Caco-2 (cell line): ENCODE results near the gene CENPU. TPM values are rescaled to one million over a fixed set of nuclear protein-coding genes. Genes with fewer than 3 reads are reported as not detected.

Source experiments
- BruUV-seq: library from RNA; stranded (reverse); fragments of 400-500 nt; replicated peaks from 2 replicates; lab custom pipeline; 2021; lab: Mats Ljungman, UMichigan
- CTCF ChIA-PET: fragments of 300-600 bp; sonication (Branson Sonifier 250); formaldehyde crosslinking; loops from one replicate; lab custom pipeline; 2022; ENCODE audit warnings: antibody characterized with exemption; lab: Charles Lee
- POLR2A ChIA-PET: fragments of 300-600 bp; sonication (Branson Sonifier 250); formaldehyde crosslinking; loops from one replicate; lab custom pipeline; 2022; ENCODE audit warnings: antibody characterized with exemption; lab: Charles Lee
- DNase-seq, 2 experiments: peaks; one replicate each; pipeline versions ENCODE4 v3.0.0 to v3.0.0-alpha.2; 2020 to 2022
- H3K27me3 ChIP-seq: replicated peaks from 2 replicates; pipeline ENCODE4 v1.6.0; 2011; ENCODE audit warnings: low read length; ENCODE audit not compliant: control insufficient read depth, insufficient read depth
- H3K36me3 ChIP-seq: 2 replicates; pipeline ENCODE4 v1.5.1; 2011; ENCODE audit warnings: low read length; ENCODE audit not compliant: control insufficient read depth, insufficient read depth
- H3K4me1 ChIP-seq: fragments of 250-450 bp; sonication (Bioruptor Pico); 2 replicates; pipeline ENCODE4 v1.5.1; 2020; ENCODE audit warnings: mild to moderate bottlenecking
- H3K4me3 ChIP-seq: 2 replicates; pipeline ENCODE4 v1.5.1; 2011; ENCODE audit warnings: low read depth, mild to moderate bottlenecking, control low read depth, low read length
- H3K9me3 ChIP-seq: fragments of 250-450 bp; sonication (Bioruptor Pico); 2 replicates; pipeline ENCODE4 v1.5.1; 2020; ENCODE audit warnings: mild to moderate bottlenecking, moderate library complexity
- H3K27ac Mint-ChIP-seq: one replicate; pipeline ENCODE4 v1.8.0; 2022; ENCODE audit warnings: mixed read lengths; ENCODE audit not compliant: unreplicated experiment
- H3K27me3 Mint-ChIP-seq: one replicate; pipeline ENCODE4 v1.8.0; 2022; ENCODE audit warnings: mixed read lengths; ENCODE audit not compliant: insufficient read depth, unreplicated experiment
- H3K36me3 Mint-ChIP-seq: one replicate; pipeline ENCODE4 v1.8.0; 2022; ENCODE audit warnings: mild to moderate bottlenecking, mixed read lengths; ENCODE audit not compliant: insufficient read depth, unreplicated experiment
- H3K4me1 Mint-ChIP-seq: one replicate; pipeline ENCODE4 v1.8.0; 2022; ENCODE audit warnings: low read depth, mixed read lengths; ENCODE audit not compliant: unreplicated experiment
- H3K4me3 Mint-ChIP-seq: one replicate; pipeline ENCODE4 v1.8.0; 2022; ENCODE audit warnings: mild to moderate bottlenecking, moderate library complexity, mixed read lengths; ENCODE audit not compliant: unreplicated experiment
- H3K9me3 Mint-ChIP-seq: one replicate; pipeline ENCODE4 v1.8.0; 2022; ENCODE audit warnings: mixed read lengths; ENCODE audit not compliant: unreplicated experiment
- CTCF ChIP-seq, 2 experiments: fragments of 200-600 bp in 1 of 2; IDR thresholded peaks; 1 replicate in 1 of 2; 2 replicates in 1 of 2; pipeline versions ENCODE4 v1.5.1 to v1.8.0; 2011 to 2022; ENCODE audit warnings: antibody characterized with exemption in 1 of 2, control low read depth in 1 of 2, inconsistent platforms in 1 of 2, low read depth in 1 of 2, low read length in 1 of 2, mild to moderate bottlenecking in 1 of 2, moderate library complexity in 1 of 2; ENCODE audit not compliant: insufficient read depth in 1 of 2, severe bottlenecking in 1 of 2, unreplicated experiment in 1 of 2
- intact Hi-C: fragments of 100-400 bp; cut with micrococcal nuclease; formaldehyde crosslinking; loops from one replicate; pipeline ENCODE4 v1.10.0; 2022; ENCODE audit not compliant: unreplicated experiment
- total RNA-seq: library from RNA; stranded (reverse); gene quantifications from 2 replicates; pipeline ENCODE4 v1.2.3, GENCODE V29; 2022

CENPU gene
- total RNA-seq, 1 experiment from 2014 or later: 52.0 TPM

- H3K4me1 Mint-ChIP-seq: no peaks in the 10 kb centered on the region
- no peaks in the 10 kb centered on the region for H3K9me3 Mint-ChIP-seq
- H3K36me3 ChIP-seq: no peaks in the 10 kb centered on the region
- H3K36me3 Mint-ChIP-seq: peaks cover 6% of the 10 kb centered on the region
- no peaks in the 10 kb centered on the region for H3K27me3 ChIP-seq
- H3K27me3 Mint-ChIP-seq: no peaks in the 10 kb centered on the region
- no peak overlapping the region for H3K27ac Mint-ChIP-seq
- no peak overlapping the region for H3K4me3 Mint-ChIP-seq
- no peaks in the 10 kb centered on the region for H3K4me1 ChIP-seq
- CTCF ChIA-PET: no interaction called here
- no TSS peak for BruUV-seq
- no peak overlapping the region for H3K4me3 ChIP-seq
- POLR2A ChIA-PET: no interaction called here
- H3K9me3 ChIP-seq: no peaks in the 10 kb centered on the region
- no peak for DNase-seq
- intact Hi-C loops: no loop called here
- TF ChIP-seq CTCF (IDR thresholded peaks at IDR 0.05; ENCODE audit: insufficient read depth in 1 of 2, low read depth in 1 of 2, low read length in 1 of 2, severe bottlenecking in 1 of 2, unreplicated experiment in 1 of 2): no peak
Measured at GRCh38 chr4:184669251-184669650, 64.6 kb downstream of the CENPU start.

GRCh38 chr4:184668511-184669114 is 65.3 kb downstream of the CENPU start:
- no peaks in the 10 kb centered on the region for H3K27me3 ChIP-seq
- Mint-ChIP-seq H3K27me3 (no peaks in the 10 kb centered on the region), H3K4me3 (no peak overlapping the region), H3K27ac (no peak overlapping the region), H3K4me1 (no peaks in the 10 kb centered on the region), H3K9me3 (no peaks in the 10 kb centered on the region), H3K36me3 (peaks cover 6% of the 10 kb centered on the region)
- no peak for DNase-seq
- BruUV-seq: no TSS peak
- ChIA-PET CTCF (no interaction called here), POLR2A (no interaction called here)
- TF ChIP-seq CTCF (IDR thresholded peaks at IDR 0.05; ENCODE audit: insufficient read depth in 1 of 2, low read depth in 1 of 2, low read length in 1 of 2, severe bottlenecking in 1 of 2, unreplicated experiment in 1 of 2): no peak
- no peaks in the 10 kb centered on the region for H3K36me3 ChIP-seq
- intact Hi-C loops: no loop called here
- no peaks in the 10 kb centered on the region for H3K4me1 ChIP-seq
- H3K9me3 ChIP-seq: no peaks in the 10 kb centered on the region
- H3K4me3 ChIP-seq: no peak overlapping the region

DNA sequence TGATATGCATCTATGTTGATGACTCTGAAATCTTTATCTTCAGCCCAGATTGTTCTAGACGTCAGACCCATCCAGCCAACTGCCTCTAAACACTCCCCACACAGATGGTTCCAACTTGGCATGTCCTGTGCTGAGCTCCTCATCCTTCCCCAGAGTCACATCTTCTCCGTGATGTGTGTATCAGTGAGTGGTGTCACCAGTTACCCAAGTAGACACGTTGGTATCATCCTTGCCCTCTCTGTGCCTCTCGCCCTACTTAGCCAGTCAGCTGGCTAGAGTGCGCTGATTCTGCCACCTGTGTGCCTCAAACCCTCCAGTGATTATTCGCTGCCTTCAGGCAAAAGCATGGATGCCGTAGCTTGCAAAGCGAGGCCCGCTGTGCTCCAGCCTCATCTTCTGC is 65.8 kb downstream of the CENPU start:
- TF ChIP-seq CTCF (IDR thresholded peaks at IDR 0.05; ENCODE audit: insufficient read depth in 1 of 2, low read depth in 1 of 2, low read length in 1 of 2, severe bottlenecking in 1 of 2, unreplicated experiment in 1 of 2): no peak
- peaks cover 6% of the 10 kb centered on the region for H3K36me3 Mint-ChIP-seq
- intact Hi-C loops: no loop called here
- no peaks in the 10 kb centered on the region for H3K4me1 Mint-ChIP-seq
- no peaks in the 10 kb centered on the region for H3K4me1 ChIP-seq
- POLR2A ChIA-PET: no interaction called here
- H3K27me3 Mint-ChIP-seq: no peaks in the 10 kb centered on the region
- no peaks in the 10 kb centered on the region for H3K9me3 ChIP-seq
- no peak for DNase-seq
- no peaks in the 10 kb centered on the region for H3K36me3 ChIP-seq
- no peak overlapping the region for H3K4me3 Mint-ChIP-seq
- no peak overlapping the region for H3K27ac Mint-ChIP-seq
- CTCF ChIA-PET: no interaction called here
- no peaks in the 10 kb centered on the region for H3K9me3 Mint-ChIP-seq
- no TSS peak for BruUV-seq
- no peaks in the 10 kb centered on the region for H3K27me3 ChIP-seq
- H3K4me3 ChIP-seq: no peak overlapping the region
